ENCODE measurements around the gene VAMP4.

VAMP4 gene

DNA sequence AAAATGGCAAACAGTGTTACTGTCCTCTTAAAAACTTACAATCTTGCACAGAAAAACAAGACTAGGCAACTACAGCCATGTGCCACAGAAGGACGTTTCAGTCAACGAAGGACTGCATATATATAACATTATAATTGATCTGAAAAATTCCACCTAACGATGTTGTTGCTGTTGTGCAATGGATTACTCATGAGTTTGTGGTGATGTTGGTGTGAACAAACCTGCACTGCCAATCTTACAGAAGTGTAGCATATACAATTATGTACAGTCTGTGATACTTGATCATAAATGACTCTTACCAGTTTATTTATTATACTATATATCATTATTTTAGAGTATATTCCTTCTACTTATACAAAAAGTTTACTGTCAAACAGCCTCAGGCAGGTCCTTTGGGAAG lies 6.8 kb upstream of the VAMP4 start:
- no peak for TF ChIP-seq CTCF (IDR thresholded peaks at IDR 0.05; ENCODE audit: insufficient read depth, low read length, poor library complexity, severe bottlenecking)

DNA sequence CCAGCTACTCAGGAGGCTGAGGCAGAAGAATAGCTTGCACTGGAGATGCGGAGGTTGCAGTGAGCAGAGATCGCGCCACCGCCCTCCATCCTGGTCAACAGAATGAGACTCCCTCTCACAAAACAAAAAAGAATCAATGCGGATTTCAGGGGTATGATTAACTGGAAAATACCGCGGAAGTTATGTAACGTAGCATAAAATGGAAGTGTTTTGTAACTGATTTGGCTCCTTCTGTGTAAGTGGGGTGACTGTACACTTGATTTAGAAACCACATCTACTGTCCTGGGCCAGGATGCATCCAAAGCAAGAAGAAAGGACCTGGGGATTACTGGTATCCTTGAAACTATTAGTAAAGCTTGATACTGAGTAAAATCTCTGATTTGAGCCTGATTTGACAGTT lies 3.1 kb upstream of the VAMP4 start:
- no peaks in the 10 kb centered on the region for H3K27me3 ChIP-seq (replicated peaks; ENCODE audit: control insufficient read depth, insufficient read depth, low read length)
- TF ChIP-seq CTCF (IDR thresholded peaks at IDR 0.05; ENCODE audit: insufficient read depth, low read length, poor library complexity, severe bottlenecking) = no peak
- H3K4me3 ChIP-seq (replicated peaks; ENCODE audit: low read depth, low read length) = no peak overlapping the region
- no peaks in the 10 kb centered on the region for H3K36me3 ChIP-seq (ENCODE audit: control insufficient read depth, insufficient read depth, low read length)
- DNase-seq (ENCODE audit: extremely low read depth, insufficient read length) = no peak

More for the DNA sequence above, 6.8 kb upstream of the VAMP4 start:
- Histone ChIP-seq H3K27me3 (replicated peaks; ENCODE audit: control insufficient read depth, insufficient read depth, low read length) (no peaks in the 10 kb centered on the region), H3K4me3 (replicated peaks; ENCODE audit: low read depth, low read length) (no peak overlapping the region), H3K36me3 (ENCODE audit: control insufficient read depth, insufficient read depth, low read length) (no peaks in the 10 kb centered on the region)
- DNase-seq (ENCODE audit: extremely low read depth, insufficient read length) = no peak

DNA sequence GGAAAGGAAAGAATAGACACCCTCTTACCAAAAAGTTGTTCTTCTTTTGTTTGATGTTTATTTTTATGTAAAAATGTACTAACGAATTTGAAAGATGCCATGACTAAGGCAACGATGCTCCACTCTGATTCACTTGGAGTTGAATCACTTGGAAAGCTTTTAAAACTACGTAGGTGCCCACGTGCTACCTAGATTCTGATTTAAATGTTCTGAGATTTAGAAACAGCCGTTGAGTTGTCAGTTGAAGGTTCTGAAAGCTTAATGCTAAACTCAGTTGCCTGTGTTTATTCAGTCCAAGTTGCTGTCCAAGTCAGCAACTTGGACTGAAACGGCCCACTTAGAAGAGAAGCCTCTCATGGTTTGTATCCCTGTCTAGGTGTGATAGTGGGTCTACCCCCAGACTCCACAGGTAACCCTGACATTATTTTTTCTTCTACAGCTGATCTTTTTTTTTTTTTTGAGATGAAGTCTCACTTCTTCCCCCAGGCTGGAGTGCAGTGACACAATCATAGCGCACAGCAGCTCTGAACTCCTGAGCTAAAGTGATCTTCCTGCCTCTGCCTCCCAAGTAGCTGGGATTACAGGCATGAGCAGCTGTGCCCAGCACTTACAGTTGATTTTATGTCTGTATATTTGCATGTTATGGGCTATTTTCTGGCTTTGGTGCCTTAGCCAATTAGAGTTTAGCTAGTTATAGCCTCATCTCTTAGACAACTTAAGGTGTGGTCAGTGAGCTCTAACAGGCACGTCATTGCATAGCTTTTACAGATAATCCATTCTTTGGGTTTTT lies 1.4 kb upstream of the VAMP4 start:
- no peak for TF ChIP-seq CTCF (IDR thresholded peaks at IDR 0.05; ENCODE audit: insufficient read depth, low read length, poor library complexity, severe bottlenecking)
- DNase-seq (ENCODE audit: extremely low read depth, insufficient read length) = no peak
- Histone ChIP-seq H3K36me3 (ENCODE audit: control insufficient read depth, insufficient read depth, low read length) (no peaks in the 10 kb centered on the region), H3K27me3 (replicated peaks; ENCODE audit: control insufficient read depth, insufficient read depth, low read length) (no peaks in the 10 kb centered on the region), H3K4me3 (replicated peaks; ENCODE audit: low read depth, low read length) (peak overlapping the region; percentile 75)

DNA sequence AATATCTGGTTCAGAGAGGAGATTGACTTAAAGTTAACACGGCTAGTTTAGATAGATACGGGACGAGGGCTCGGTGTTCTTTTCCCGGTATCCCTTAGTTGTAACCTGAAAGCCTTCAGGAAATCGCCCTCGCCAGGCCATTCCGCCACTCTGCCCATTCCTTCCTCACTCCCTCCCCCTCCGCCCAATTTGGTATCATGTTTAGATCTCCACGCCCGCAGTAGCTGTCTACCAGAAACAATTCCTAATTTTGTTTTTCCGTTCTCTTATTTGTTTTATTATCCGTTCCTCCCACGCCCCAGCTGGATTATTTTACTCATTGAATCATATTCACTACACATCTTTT lies 685 bp upstream of the VAMP4 start:
- Histone ChIP-seq H3K36me3 (ENCODE audit: control insufficient read depth, insufficient read depth, low read length) (no peaks in the 10 kb centered on the region), H3K27me3 (replicated peaks; ENCODE audit: control insufficient read depth, insufficient read depth, low read length) (no peaks in the 10 kb centered on the region), H3K4me3 (replicated peaks; ENCODE audit: low read depth, low read length) (peak overlapping the region; percentile 75)
- TF ChIP-seq CTCF (IDR thresholded peaks at IDR 0.05; ENCODE audit: insufficient read depth, low read length, poor library complexity, severe bottlenecking) = no peak
- no peak for DNase-seq (ENCODE audit: extremely low read depth, insufficient read length)

GRCh38 chr1:171740987-171741871 lies 636 bp downstream of the VAMP4 start:
- DNase-seq (ENCODE audit: extremely low read depth, insufficient read length) = no peak
- TF ChIP-seq CTCF (IDR thresholded peaks at IDR 0.05; ENCODE audit: insufficient read depth, low read length, poor library complexity, severe bottlenecking) = no peak
- Histone ChIP-seq H3K27me3 (replicated peaks; ENCODE audit: control insufficient read depth, insufficient read depth, low read length) (no peaks in the 10 kb centered on the region), H3K36me3 (ENCODE audit: control insufficient read depth, insufficient read depth, low read length) (no peaks in the 10 kb centered on the region), H3K4me3 (replicated peaks; ENCODE audit: low read depth, low read length) (peak overlapping the region; percentile 75)
